Ovary (tissue), 3 donors: Measurements from ENCODE around the gene POU2F3.

Experiments used
- CTCF ChIP-seq, 3 donors: fragments of 450-650 bp in 2 of 3; fragments of 200-600 bp in 1 of 3; IDR thresholded peaks; one replicate each; pipeline versions ENCODE4 v1.5.1 to v1.8.0; 2016 to 2022; ENCODE audit warnings: antibody characterized with exemption in 3 of 3, mild to moderate bottlenecking in 1 of 3
- EP300 ChIP-seq: sonication (generic); formaldehyde crosslinking; IDR thresholded peaks from one replicate; pipeline ENCODE4 v1.6.1; 2017; ENCODE audit warnings: antibody characterized with exemption
- POLR2A ChIP-seq: fragments of 450-650 bp; IDR thresholded peaks from one replicate; pipeline ENCODE4 v1.6.1; 2017; ENCODE audit warnings: antibody characterized with exemption, mild to moderate bottlenecking, moderate library complexity
- donor health status: DM: no; HTN: no; CAD: no.

DNA sequence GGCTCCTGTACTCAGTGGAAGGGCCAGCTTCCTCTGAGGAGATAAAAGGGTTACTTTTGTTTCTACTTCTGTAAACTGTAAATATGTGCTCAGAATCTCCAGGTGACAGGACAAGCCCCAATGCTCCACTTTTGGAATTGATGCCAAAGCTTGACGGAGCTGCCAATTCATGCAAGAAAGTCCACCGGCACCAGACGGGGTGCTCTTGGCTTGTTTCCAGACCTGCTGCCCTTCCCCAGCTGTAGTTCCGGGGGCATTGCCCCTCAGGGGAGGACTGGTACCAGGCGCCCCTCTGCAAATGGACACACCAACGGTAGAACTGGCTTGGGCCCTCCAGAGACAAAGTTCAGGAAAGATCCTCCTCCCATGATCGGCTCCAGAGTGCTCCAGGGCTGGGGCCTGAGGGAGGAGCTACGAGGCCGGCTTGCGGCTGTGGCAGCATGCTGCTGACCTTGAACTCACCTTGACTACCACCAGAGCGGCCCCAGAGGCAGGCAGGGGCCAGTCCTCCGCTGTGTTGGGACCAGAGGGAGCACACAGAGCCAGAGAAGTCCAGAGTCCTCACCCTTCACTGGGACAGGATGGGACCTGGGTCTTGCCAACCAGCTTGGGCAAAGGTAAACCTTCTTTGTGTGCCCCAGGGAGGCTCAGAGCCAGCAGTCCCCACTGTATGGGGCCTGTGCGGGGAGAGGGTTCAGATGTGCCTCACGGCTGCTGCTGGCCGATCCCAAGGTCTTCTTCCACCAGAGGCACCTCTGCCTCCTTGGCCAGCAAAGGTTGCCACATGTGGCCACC is 46.9 kb upstream of the POU2F3 start:
- TF ChIP-seq POLR2A (no peak), CTCF (IDR thresholded peaks at IDR 0.05) (no peak), EP300 (no peak)
